GM23338 (cell line): ENCODE data around the gene STAU1. TPM values are rescaled to one million over a fixed set of nuclear protein-coding genes. Genes with fewer than 3 reads are reported as not detected.

Source experiments
- ATAC-seq: fragments of 200-7000 bp; cut with Tn5 transposase; 3 replicates; pipeline ENCODE4 v1.9.1; 2020
- DNase-seq: peaks from one replicate; pipeline ENCODE4 v3.0.0-alpha.2; 2015; ENCODE audit warnings: low spot score
- H2AFZ ChIP-seq: fragments of 200-600 bp; sonication (generic); 2 replicates; pipeline ENCODE4 v1.8.0; 2016; ENCODE audit warnings: antibody characterized with exemption, mild to moderate bottlenecking, moderate library complexity
- H3F3A ChIP-seq: fragments of 200-600 bp; sonication (generic); replicated peaks from 2 replicates; pipeline ENCODE4 v1.8.0; 2017; ENCODE audit warnings: antibody characterized with exemption, mixed run types, low read depth
- H3K27ac ChIP-seq: fragments of 200-600 bp; sonication (generic); 2 replicates; pipeline ENCODE4 v1.6.1; 2016; ENCODE audit warnings: low read depth
- H3K27me3 ChIP-seq: fragments of 200-600 bp; sonication (generic); 2 replicates; pipeline ENCODE4 v1.8.0; 2016; ENCODE audit warnings: mild to moderate bottlenecking, mixed run types, moderate library complexity; ENCODE audit not compliant: insufficient read depth
- H3K36me3 ChIP-seq: fragments of 200-600 bp; sonication (generic); 2 replicates; pipeline ENCODE4 v1.8.0; 2016; ENCODE audit warnings: mild to moderate bottlenecking; ENCODE audit not compliant: insufficient read depth
- H3K4me1 ChIP-seq: fragments of 200-600 bp; sonication (generic); 2 replicates; pipeline ENCODE4 v1.8.0; 2016; ENCODE audit warnings: mild to moderate bottlenecking, moderate library complexity; ENCODE audit not compliant: insufficient read depth
- H3K4me2 ChIP-seq: fragments of 200-600 bp; sonication (generic); 2 replicates; pipeline ENCODE4 v1.7.1; 2017; ENCODE audit warnings: mixed run types
- H3K4me3 ChIP-seq: fragments of 200-600 bp; sonication (generic); 2 replicates; pipeline ENCODE4 v1.6.1; 2016; ENCODE audit warnings: mixed run types
- H3K79me2 ChIP-seq: fragments of 200-600 bp; sonication (generic); replicated peaks from 2 replicates; pipeline ENCODE4 v1.8.0; 2017; ENCODE audit warnings: mild to moderate bottlenecking; ENCODE audit not compliant: insufficient read depth
- H3K9me2 ChIP-seq: fragments of 200-600 bp; sonication (generic); 2 replicates; pipeline ENCODE4 v1.8.0; 2017; ENCODE audit not compliant: insufficient read depth
- H4K20me1 ChIP-seq: fragments of 200-600 bp; sonication (generic); replicated peaks from 2 replicates; pipeline ENCODE4 v1.8.0; 2017; ENCODE audit warnings: mild to moderate bottlenecking; ENCODE audit not compliant: insufficient read depth
- H3K27ac Mint-ChIP-seq: 2 replicates; pipeline ENCODE4 v1.8.0; 2020; ENCODE audit warnings: inconsistent platforms, mild to moderate bottlenecking, moderate library complexity, mixed read lengths
- H3K27me3 Mint-ChIP-seq: 3 replicates; pipeline ENCODE4 v1.8.0; 2022; ENCODE audit warnings: low read depth, mild to moderate bottlenecking, moderate library complexity, mixed read lengths, inconsistent platforms; ENCODE audit not compliant: insufficient read depth, poor library complexity
- H3K36me3 Mint-ChIP-seq: 3 replicates; pipeline ENCODE4 v1.8.0; 2021; ENCODE audit warnings: low read depth, mild to moderate bottlenecking, inconsistent platforms, moderate library complexity, mixed read lengths
- H3K4me1 Mint-ChIP-seq: 3 replicates; pipeline ENCODE4 v1.8.0; 2020; ENCODE audit warnings: mild to moderate bottlenecking, inconsistent platforms, mixed read lengths
- H3K4me3 Mint-ChIP-seq: 3 replicates; pipeline ENCODE4 v1.8.0; 2021; ENCODE audit warnings: moderate library complexity, mild to moderate bottlenecking, inconsistent platforms, mixed read lengths
- H3K9me3 Mint-ChIP-seq: 3 replicates; pipeline ENCODE4 v1.8.0; 2020; ENCODE audit warnings: moderate library complexity, mild to moderate bottlenecking, inconsistent platforms, mixed read lengths
- CREB1 ChIP-seq: fragments of 250-450 bp; sonication (Bioruptor Pico); IDR thresholded peaks from 2 replicates; pipeline ENCODE4 v1.5.0; 2020; ENCODE audit warnings: low read depth, mild to moderate bottlenecking, moderate library complexity
- EZH2 ChIP-seq: fragments of 200-600 bp; sonication (generic); IDR thresholded peaks from one replicate; pipeline ENCODE4 v1.8.0; 2017; ENCODE audit warnings: antibody characterized with exemption, mild to moderate bottlenecking, low read depth; ENCODE audit not compliant: unreplicated experiment
- EZH2phosphoT487 ChIP-seq: fragments of 200-600 bp; sonication (generic); IDR thresholded peaks from one replicate; pipeline ENCODE4 v1.8.1; 2018; ENCODE audit warnings: antibody characterized with exemption; ENCODE audit not compliant: unreplicated experiment
- JUNB ChIP-seq: IDR thresholded peaks from one replicate; pipeline ENCODE4 v1.6.1; 2016; ENCODE audit warnings: antibody characterized with exemption; ENCODE audit not compliant: unreplicated experiment
- NANOG ChIP-seq: IDR thresholded peaks from 2 replicates; pipeline ENCODE4 v1.6.1; 2016; ENCODE audit warnings: antibody characterized with exemption, borderline replicate concordance
- POLR2AphosphoS5 ChIP-seq: IDR thresholded peaks from 2 replicates; pipeline ENCODE4 v1.6.1; 2016; ENCODE audit warnings: antibody characterized with exemption, low read depth
- STAT1 ChIP-seq: IDR thresholded peaks from one replicate; pipeline ENCODE4 v1.6.1; 2016; ENCODE audit warnings: antibody characterized with exemption; ENCODE audit not compliant: unreplicated experiment
- ZNF331 ChIP-seq: fragments of 250-450 bp; sonication (Bioruptor Pico); IDR thresholded peaks from 2 replicates; pipeline ENCODE4 v1.5.0; 2020; ENCODE audit warnings: low read depth, mild to moderate bottlenecking, moderate library complexity
- polyA plus RNA-seq: library from polyadenylated mRNA; unstranded; fragments of >200 nt; fragmentation: Nextera tagmentation; extraction: Ambion mirVana; gene quantifications from 2 replicates; pipeline ENCODE4 v1.2.1, GENCODE V29; 2016
- total RNA-seq: library from RNA; depleted of rRNA; stranded (reverse); fragments of >200 nt; shearing (Covaris generic); gene quantifications from 2 replicates; pipeline ENCODE4 v1.2.3, GENCODE V29; 2014
- TF ChIP-seq, protein P1 (sequence below), 2 experiments: fragments of 200-600 bp in 1 of 2; sonication (generic) in 1 of 2; conservative IDR thresholded peaks; 2 replicates each; pipeline versions ENCODE4 v1.5.1 to v1.6.1; 2016 to 2017; ENCODE audit warnings: antibody characterized with exemption in 2 of 2, low read depth in 2 of 2, mild to moderate bottlenecking in 2 of 2, moderate library complexity in 1 of 2
- TF ChIP-seq, protein P2 (sequence below): IDR thresholded peaks from one replicate; pipeline ENCODE4 v1.6.1; 2018; ENCODE audit warnings: antibody characterized with exemption; ENCODE audit not compliant: unreplicated experiment
- TF ChIP-seq, protein P3 (sequence below): IDR thresholded peaks from 2 replicates; pipeline ENCODE4 v1.6.1; 2016; ENCODE audit warnings: antibody characterized with exemption

Gene STAU1
- total and polyA plus RNA-seq, 2 experiments from 2014 or later, result 102 TPM

DNA sequence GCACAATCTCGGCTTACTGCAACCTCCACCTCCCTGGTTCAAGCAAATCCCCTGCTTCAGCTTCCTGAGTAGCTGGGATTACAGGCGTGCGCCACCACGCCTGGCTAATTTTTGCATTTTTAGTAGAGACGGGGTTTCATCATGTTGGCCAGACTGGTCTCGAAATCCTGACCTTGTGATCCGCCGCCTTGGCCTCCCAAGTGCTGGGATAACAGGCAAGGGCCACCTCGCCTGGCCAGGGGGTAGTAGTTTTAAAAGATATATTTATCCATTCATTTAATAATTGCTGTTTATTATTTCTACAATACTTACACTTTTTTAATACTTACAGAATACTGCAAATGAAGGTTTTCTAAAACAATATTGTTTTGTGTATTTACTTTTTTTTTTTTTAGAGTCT lies 15.6 kb upstream of the STAU1 start:
- Mint-ChIP-seq H3K36me3 (no peaks in the 10 kb centered on the region), H3K27ac (no peak overlapping the region), H3K27me3 (peaks cover 1% of the 10 kb centered on the region), H3K9me3 (peaks cover 4% of the 10 kb centered on the region; the same call in 1 of the 3 replicates), H3K4me1 (no peaks in the 10 kb centered on the region), H3K4me3 (no peak overlapping the region)
- ATAC-seq, result no peak
- H3K4me1 ChIP-seq, result no peaks in the 10 kb centered on the region
- H2AFZ ChIP-seq, result no peak overlapping the region
- H3K4me2 ChIP-seq, result no peak overlapping the region
- H3K9me2 ChIP-seq, result no peaks in the 10 kb centered on the region
- TF ChIP-seq STAT1, result no peak
- TF ChIP-seq ZNF331 (CRISPR knock-in tag), result no peak
- no peak for TF ChIP-seq EZH2
- no peak for TF ChIP-seq JUNB
- TF ChIP-seq EZH2phosphoT487, result no peak
- no peak for TF ChIP-seq NANOG
- TF ChIP-seq, protein P1, sequence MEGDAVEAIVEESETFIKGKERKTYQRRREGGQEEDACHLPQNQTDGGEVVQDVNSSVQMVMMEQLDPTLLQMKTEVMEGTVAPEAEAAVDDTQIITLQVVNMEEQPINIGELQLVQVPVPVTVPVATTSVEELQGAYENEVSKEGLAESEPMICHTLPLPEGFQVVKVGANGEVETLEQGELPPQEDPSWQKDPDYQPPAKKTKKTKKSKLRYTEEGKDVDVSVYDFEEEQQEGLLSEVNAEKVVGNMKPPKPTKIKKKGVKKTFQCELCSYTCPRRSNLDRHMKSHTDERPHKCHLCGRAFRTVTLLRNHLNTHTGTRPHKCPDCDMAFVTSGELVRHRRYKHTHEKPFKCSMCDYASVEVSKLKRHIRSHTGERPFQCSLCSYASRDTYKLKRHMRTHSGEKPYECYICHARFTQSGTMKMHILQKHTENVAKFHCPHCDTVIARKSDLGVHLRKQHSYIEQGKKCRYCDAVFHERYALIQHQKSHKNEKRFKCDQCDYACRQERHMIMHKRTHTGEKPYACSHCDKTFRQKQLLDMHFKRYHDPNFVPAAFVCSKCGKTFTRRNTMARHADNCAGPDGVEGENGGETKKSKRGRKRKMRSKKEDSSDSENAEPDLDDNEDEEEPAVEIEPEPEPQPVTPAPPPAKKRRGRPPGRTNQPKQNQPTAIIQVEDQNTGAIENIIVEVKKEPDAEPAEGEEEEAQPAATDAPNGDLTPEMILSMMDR (conservative IDR thresholded peaks at IDR 0.05; ENCODE audit: low read depth in 2 of 2), result no peak
- no peak overlapping the region for H3K4me3 ChIP-seq
- no peaks in the 10 kb centered on the region for H3F3A ChIP-seq
- DNase-seq, result no peak
- H3K36me3 ChIP-seq, result no peaks in the 10 kb centered on the region
- no peaks in the 10 kb centered on the region for H3K27me3 ChIP-seq
- no peak overlapping the region for H3K27ac ChIP-seq
- H4K20me1 ChIP-seq, result no peaks in the 10 kb centered on the region
- H3K79me2 ChIP-seq, result no peaks in the 10 kb centered on the region

DNA sequence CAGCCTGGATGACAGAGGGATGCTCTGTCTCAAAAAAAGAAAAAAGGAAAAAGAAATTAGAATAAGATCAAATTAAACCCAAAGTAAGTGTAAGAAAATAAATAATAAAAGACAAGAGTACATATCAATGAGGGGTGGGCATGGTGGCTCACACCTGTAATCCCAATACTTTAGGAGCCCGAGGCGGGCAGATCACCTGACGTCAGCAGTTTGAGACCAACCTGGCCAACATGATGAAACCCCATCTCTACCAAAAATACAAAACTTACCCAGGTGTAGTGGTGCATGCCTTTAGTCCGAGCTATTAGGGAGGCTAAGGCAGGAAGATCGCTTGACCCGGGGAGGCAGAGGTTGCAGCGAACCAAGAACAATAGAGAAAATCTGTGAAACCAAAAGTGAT lies 14.9 kb upstream of the STAU1 start:
- DNase-seq (no peak), ATAC-seq (no peak)
- Histone ChIP-seq H3F3A (no peaks in the 10 kb centered on the region), H3K27ac (no peak overlapping the region), H3K9me2 (no peaks in the 10 kb centered on the region), H4K20me1 (no peaks in the 10 kb centered on the region), H2AFZ (no peak overlapping the region), H3K36me3 (no peaks in the 10 kb centered on the region), H3K79me2 (no peaks in the 10 kb centered on the region), H3K4me2 (no peak overlapping the region), H3K4me3 (no peak overlapping the region), H3K4me1 (no peaks in the 10 kb centered on the region), H3K27me3 (no peaks in the 10 kb centered on the region)
- no peak overlapping the region for H3K27ac Mint-ChIP-seq
- peaks cover 1% of the 10 kb centered on the region for H3K27me3 Mint-ChIP-seq
- H3K4me1 Mint-ChIP-seq, result no peaks in the 10 kb centered on the region
- H3K9me3 Mint-ChIP-seq, result peaks cover 4% of the 10 kb centered on the region; the same call in 1 of the 3 replicates
- H3K4me3 Mint-ChIP-seq, result no peak overlapping the region
- H3K36me3 Mint-ChIP-seq, result no peaks in the 10 kb centered on the region
- TF ChIP-seq STAT1 (no peak), CREB1 (CRISPR knock-in tag) (no peak), NANOG (no peak), JUNB (no peak), POLR2AphosphoS5 (no peak), EZH2phosphoT487 (no peak), EZH2 (no peak), ZNF331 (CRISPR knock-in tag) (no peak)
- TF ChIP-seq, protein P2, sequence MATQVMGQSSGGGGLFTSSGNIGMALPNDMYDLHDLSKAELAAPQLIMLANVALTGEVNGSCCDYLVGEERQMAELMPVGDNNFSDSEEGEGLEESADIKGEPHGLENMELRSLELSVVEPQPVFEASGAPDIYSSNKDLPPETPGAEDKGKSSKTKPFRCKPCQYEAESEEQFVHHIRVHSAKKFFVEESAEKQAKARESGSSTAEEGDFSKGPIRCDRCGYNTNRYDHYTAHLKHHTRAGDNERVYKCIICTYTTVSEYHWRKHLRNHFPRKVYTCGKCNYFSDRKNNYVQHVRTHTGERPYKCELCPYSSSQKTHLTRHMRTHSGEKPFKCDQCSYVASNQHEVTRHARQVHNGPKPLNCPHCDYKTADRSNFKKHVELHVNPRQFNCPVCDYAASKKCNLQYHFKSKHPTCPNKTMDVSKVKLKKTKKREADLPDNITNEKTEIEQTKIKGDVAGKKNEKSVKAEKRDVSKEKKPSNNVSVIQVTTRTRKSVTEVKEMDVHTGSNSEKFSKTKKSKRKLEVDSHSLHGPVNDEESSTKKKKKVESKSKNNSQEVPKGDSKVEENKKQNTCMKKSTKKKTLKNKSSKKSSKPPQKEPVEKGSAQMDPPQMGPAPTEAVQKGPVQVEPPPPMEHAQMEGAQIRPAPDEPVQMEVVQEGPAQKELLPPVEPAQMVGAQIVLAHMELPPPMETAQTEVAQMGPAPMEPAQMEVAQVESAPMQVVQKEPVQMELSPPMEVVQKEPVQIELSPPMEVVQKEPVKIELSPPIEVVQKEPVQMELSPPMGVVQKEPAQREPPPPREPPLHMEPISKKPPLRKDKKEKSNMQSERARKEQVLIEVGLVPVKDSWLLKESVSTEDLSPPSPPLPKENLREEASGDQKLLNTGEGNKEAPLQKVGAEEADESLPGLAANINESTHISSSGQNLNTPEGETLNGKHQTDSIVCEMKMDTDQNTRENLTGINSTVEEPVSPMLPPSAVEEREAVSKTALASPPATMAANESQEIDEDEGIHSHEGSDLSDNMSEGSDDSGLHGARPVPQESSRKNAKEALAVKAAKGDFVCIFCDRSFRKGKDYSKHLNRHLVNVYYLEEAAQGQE, result no peak
- TF ChIP-seq, protein P3, sequence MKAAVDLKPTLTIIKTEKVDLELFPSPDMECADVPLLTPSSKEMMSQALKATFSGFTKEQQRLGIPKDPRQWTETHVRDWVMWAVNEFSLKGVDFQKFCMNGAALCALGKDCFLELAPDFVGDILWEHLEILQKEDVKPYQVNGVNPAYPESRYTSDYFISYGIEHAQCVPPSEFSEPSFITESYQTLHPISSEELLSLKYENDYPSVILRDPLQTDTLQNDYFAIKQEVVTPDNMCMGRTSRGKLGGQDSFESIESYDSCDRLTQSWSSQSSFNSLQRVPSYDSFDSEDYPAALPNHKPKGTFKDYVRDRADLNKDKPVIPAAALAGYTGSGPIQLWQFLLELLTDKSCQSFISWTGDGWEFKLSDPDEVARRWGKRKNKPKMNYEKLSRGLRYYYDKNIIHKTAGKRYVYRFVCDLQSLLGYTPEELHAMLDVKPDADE, result no peak
- TF ChIP-seq, protein P1 (conservative IDR thresholded peaks at IDR 0.05; ENCODE audit: low read depth in 2 of 2), result no peak
